Keratinocyte (primary cell): ENCODE measurements around the gene REEP3. TPM values are rescaled to one million over a fixed set of nuclear protein-coding genes. Genes with fewer than 3 reads are reported as not detected.

ENCODE experiments used
- DNase-seq: peaks from one replicate; pipeline ENCODE4 v3.0.0-alpha.2; 2011; ENCODE audit warnings: low read depth, missing footprints, low spot score
- FAIRE-seq: peaks from 2 replicates; lab custom pipeline; 2011; peaks lifted over from hg19 to GRCh38; lab: Jason Lieb, UNC
- H2AFZ ChIP-seq: 2 replicates; pipeline ENCODE4 v1.6.0; 2012; ENCODE audit warnings: low read length, control low read depth, inconsistent platforms; ENCODE audit not compliant: control insufficient read depth
- H3K27ac ChIP-seq: 2 replicates; pipeline ENCODE4 v1.5.1; 2011; ENCODE audit warnings: low read length; ENCODE audit not compliant: control insufficient read depth, insufficient read depth
- H3K27me3 ChIP-seq: 3 replicates; pipeline ENCODE4 v1.6.0; 2011; ENCODE audit warnings: low read length; ENCODE audit not compliant: control insufficient read depth, insufficient read depth; ENCODE audit errors: extremely low read depth
- H3K36me3 ChIP-seq, 2 experiments: 2 replicates in 1 of 2; 3 replicates in 1 of 2; pipeline ENCODE4 v1.5.1; 2011; ENCODE audit warnings: low read length in 2 of 2, mild to moderate bottlenecking in 1 of 2; ENCODE audit not compliant: control insufficient read depth in 2 of 2, insufficient read depth in 2 of 2; ENCODE audit errors: extremely low read depth in 1 of 2
- H3K4me1 ChIP-seq: 3 replicates; pipeline ENCODE4 v1.5.1; 2011; ENCODE audit warnings: low read length; ENCODE audit not compliant: control insufficient read depth, insufficient read depth; ENCODE audit errors: extremely low read depth
- H3K4me2 ChIP-seq: 3 replicates; pipeline ENCODE4 v1.6.0; 2011; ENCODE audit warnings: low read depth, low read length; ENCODE audit not compliant: control insufficient read depth, insufficient read depth; ENCODE audit errors: extremely low read depth
- H3K4me3 ChIP-seq, 3 experiments: fragments of 200-600 bp in 1 of 3; sonication (generic) in 1 of 3; 2 replicates in 2 of 3; 3 replicates in 1 of 3; pipeline ENCODE4 v1.5.1; 2011 to 2016; ENCODE audit warnings: low read length in 3 of 3, mild to moderate bottlenecking in 3 of 3, control low read depth in 2 of 3, inconsistent platforms in 1 of 3, low read depth in 1 of 3, mixed read lengths in 1 of 3, mixed run types in 1 of 3, moderate library complexity in 1 of 3; ENCODE audit not compliant: control insufficient read depth in 2 of 3, insufficient read depth in 2 of 3; ENCODE audit errors: extremely low read depth in 1 of 3
- H3K79me2 ChIP-seq: 2 replicates; pipeline ENCODE4 v1.6.0; 2012; ENCODE audit warnings: low read length; ENCODE audit not compliant: control insufficient read depth, insufficient read depth
- H3K9ac ChIP-seq: 3 replicates; pipeline ENCODE4 v1.6.0; 2011; ENCODE audit warnings: low read length; ENCODE audit not compliant: control insufficient read depth, insufficient read depth; ENCODE audit errors: extremely low read depth
- H3K9me1 ChIP-seq: 3 replicates; pipeline ENCODE4 v1.6.0; 2011; ENCODE audit warnings: low read length; ENCODE audit not compliant: control insufficient read depth, insufficient read depth; ENCODE audit errors: extremely low read depth
- H3K9me3 ChIP-seq: 2 replicates; pipeline ENCODE4 v1.5.1; 2012; ENCODE audit warnings: low read depth, low read length; ENCODE audit not compliant: control insufficient read depth
- H4K20me1 ChIP-seq: 3 replicates; pipeline ENCODE4 v1.6.0; 2011; ENCODE audit warnings: low read length; ENCODE audit not compliant: control insufficient read depth, insufficient read depth; ENCODE audit errors: extremely low read depth
- EZH2 ChIP-seq: IDR thresholded peaks from one replicate; pipeline ENCODE4 v1.6.1; 2012; ENCODE audit warnings: inconsistent platforms, mild to moderate bottlenecking, low read length, moderate library complexity
- dilution Hi-C: fragments of 300-500 bp; cut with MboI; formaldehyde crosslinking; loops from one replicate; pipeline ENCODE4 v1.7.0; 2020; ENCODE audit warnings: low sequenced_read_pairs; ENCODE audit not compliant: extremely low pct_ligation_motif_present
- polyA plus RNA-seq, 5 experiments: library from polyadenylated mRNA; depleted of rRNA in 3 of 5; stranded (reverse) in 3 of 5; stranded (forward) in 1 of 5; unstranded in 1 of 5; fragments of >200 nt; gene quantifications; 1 replicate in 1 of 5; 2 replicates in 3 of 5; 3 replicates in 1 of 5; pipeline versions ENCODE4 v1.2.1 to v1.2.3, GENCODE V29; 2011 to 2012; ENCODE audit warnings: missing spikeins in 2 of 5, low read depth in 1 of 5, low replicate concordance in 1 of 5
- TF ChIP-seq, protein P1 (sequence below), 3 experiments: IDR thresholded peaks in 1 of 3; conservative IDR thresholded peaks in 1 of 3; optimal IDR thresholded peaks in 1 of 3; 2 replicates in 2 of 3; 3 replicates in 1 of 3; pipeline versions ENCODE3 to v1.5.1; 2011; ENCODE audit warnings: low read length in 3 of 3, mild to moderate bottlenecking in 3 of 3, moderate library complexity in 2 of 3, control low read depth in 1 of 3, inconsistent platforms in 1 of 3; ENCODE audit not compliant: insufficient read depth in 2 of 3; ENCODE audit errors: extremely low read depth in 1 of 3

REEP3 gene
- polyA plus RNA-seq, 1 donor (not counting 4 experiments of a cell fraction or from before 2014, with no cell fraction given): 52.8 TPM

DNA sequence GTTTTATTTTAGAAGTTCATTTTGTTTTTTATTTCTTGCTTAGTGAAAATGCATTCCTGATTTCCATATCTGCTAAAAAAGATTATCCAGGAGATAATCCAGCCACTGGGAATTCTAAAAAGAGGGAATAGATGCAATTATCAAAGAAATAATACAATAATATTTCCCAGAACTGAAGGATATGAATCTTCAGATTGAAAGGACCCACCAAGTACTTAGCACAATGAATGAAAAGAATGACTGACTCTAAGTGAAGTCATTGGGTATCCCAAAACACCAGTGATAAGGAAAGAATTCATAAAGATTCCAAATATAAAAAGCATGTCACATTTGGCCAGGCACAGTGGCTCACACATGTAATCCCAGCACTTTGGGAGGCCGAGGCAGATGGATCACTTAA, 79.3 kb downstream of the REEP3 start:
- H3K27ac ChIP-seq: no peak overlapping the region
- H3K4me1 ChIP-seq: no peaks in the 10 kb centered on the region
- FAIRE-seq (no peak), DNase-seq (no peak)
- H3K9ac ChIP-seq: no peak overlapping the region
- no peak overlapping the region for H3K4me2 ChIP-seq
- H2AFZ ChIP-seq: no peak overlapping the region
- no peaks in the 10 kb centered on the region for H3K9me1 ChIP-seq
- no peak overlapping the region for H3K4me3 ChIP-seq
- H3K9me3 ChIP-seq: no peaks in the 10 kb centered on the region
- TF ChIP-seq, protein P1, sequence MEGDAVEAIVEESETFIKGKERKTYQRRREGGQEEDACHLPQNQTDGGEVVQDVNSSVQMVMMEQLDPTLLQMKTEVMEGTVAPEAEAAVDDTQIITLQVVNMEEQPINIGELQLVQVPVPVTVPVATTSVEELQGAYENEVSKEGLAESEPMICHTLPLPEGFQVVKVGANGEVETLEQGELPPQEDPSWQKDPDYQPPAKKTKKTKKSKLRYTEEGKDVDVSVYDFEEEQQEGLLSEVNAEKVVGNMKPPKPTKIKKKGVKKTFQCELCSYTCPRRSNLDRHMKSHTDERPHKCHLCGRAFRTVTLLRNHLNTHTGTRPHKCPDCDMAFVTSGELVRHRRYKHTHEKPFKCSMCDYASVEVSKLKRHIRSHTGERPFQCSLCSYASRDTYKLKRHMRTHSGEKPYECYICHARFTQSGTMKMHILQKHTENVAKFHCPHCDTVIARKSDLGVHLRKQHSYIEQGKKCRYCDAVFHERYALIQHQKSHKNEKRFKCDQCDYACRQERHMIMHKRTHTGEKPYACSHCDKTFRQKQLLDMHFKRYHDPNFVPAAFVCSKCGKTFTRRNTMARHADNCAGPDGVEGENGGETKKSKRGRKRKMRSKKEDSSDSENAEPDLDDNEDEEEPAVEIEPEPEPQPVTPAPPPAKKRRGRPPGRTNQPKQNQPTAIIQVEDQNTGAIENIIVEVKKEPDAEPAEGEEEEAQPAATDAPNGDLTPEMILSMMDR (optimal IDR thresholded peaks at IDR 0.05 in 1 of 3, IDR thresholded peaks at IDR 0.05 in 1 of 3, conservative IDR thresholded peaks at IDR 0.05 in 1 of 3; ENCODE audit: extremely low read depth in 1 of 3, insufficient read depth in 2 of 3, low read length in 3 of 3): no peak
- no peak for TF ChIP-seq EZH2
- H3K36me3 ChIP-seq: peaks cover 7 to 15% of the 10 kb centered on the region in 2 experiments
- dilution Hi-C loops: no loop called here
- H3K79me2 ChIP-seq: no peaks in the 10 kb centered on the region
- no peaks in the 10 kb centered on the region for H3K27me3 ChIP-seq
- no peaks in the 10 kb centered on the region for H4K20me1 ChIP-seq

DNA sequence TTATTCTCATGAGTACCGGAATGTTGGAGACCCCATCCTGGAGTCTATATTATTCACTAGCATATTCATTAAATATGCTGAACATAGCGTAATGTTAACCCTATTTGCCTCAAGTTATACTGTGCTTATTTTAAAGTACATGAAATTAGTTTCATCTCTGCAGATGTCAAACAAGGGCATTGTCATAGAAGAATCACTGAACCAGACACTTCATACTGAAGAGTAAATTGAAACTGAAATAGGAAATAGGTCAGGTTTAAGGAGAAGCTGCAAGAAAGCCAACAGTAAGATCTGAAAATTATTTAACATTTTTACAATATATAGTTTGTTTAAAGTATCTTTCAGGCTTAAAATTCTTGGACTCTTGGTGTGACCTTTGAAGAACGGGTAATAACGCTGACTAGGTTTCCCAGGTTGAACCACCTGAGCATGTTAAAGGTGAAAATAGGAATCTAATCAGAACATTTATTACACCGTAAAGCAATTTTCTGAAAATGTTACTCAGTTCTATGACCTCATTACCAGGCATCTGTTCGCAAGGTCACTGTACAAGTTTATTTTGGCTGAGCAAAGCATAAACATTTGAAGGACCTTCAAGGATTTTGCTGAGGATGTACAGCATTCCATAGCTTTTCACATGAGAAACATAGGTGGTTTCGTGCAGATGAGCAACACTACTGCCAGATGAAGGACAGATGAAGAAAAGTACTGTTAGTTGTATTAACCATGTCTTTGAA, 82.7 kb downstream of the REEP3 start:
- DNase-seq: no peak

More for the DNA sequence above, 82.7 kb downstream of the REEP3 start:
- no peak overlapping the region for H3K4me2 ChIP-seq
- H3K27me3 ChIP-seq: no peaks in the 10 kb centered on the region
- TF ChIP-seq, protein P1 (optimal IDR thresholded peaks at IDR 0.05 in 1 of 3, IDR thresholded peaks at IDR 0.05 in 1 of 3, conservative IDR thresholded peaks at IDR 0.05 in 1 of 3; ENCODE audit: extremely low read depth in 1 of 3, insufficient read depth in 2 of 3, low read length in 3 of 3): no peak
- TF ChIP-seq EZH2: no peak
- H3K9me3 ChIP-seq: no peaks in the 10 kb centered on the region
- no peak overlapping the region for H3K27ac ChIP-seq
- H3K79me2 ChIP-seq: no peaks in the 10 kb centered on the region
- no peak for FAIRE-seq
- no peaks in the 10 kb centered on the region for H3K9me1 ChIP-seq
- H3K4me3 ChIP-seq: no peak overlapping the region
- dilution Hi-C loops: no loop called here
- no peaks in the 10 kb centered on the region for H4K20me1 ChIP-seq
- H3K36me3 ChIP-seq: peaks cover 7 to 8% of the 10 kb centered on the region in 2 experiments
- H3K9ac ChIP-seq: no peak overlapping the region
- no peak overlapping the region for H2AFZ ChIP-seq
- no peaks in the 10 kb centered on the region for H3K4me1 ChIP-seq
